ENCODE results near the gene CCDC91.

- TF ChIP-seq PATZ1 (CRISPR knock-in tag; IDR thresholded peaks at IDR 0.05; ENCODE audit: borderline replicate concordance): no peak
- TF ChIP-seq ZNF565 (CRISPR knock-in tag; conservative IDR thresholded peaks at IDR 0.05; ENCODE audit: low read depth): no peak
- TF ChIP-seq TCF4 (CRISPR knock-in tag; IDR thresholded peaks at IDR 0.05; ENCODE audit: borderline replicate concordance): no peak
- TF ChIP-seq RARB (CRISPR knock-in tag; IDR thresholded peaks at IDR 0.05): no peak
- TF ChIP-seq GLIS3 (CRISPR knock-in tag; IDR thresholded peaks at IDR 0.05): no peak
- TF ChIP-seq ZNF8 (CRISPR knock-in tag; IDR thresholded peaks at IDR 0.05): no peak
These were observed 45.0 kb upstream of the CCDC91 start for GRCh38 chr12:28145216-28145615.

Data from SK-N-SH treated with all-trans-retinoic acid at 6 μM for 48 hours (cell line).